ENCODE results near the gene SORD. TPM values are rescaled to one million over a fixed set of nuclear protein-coding genes. Genes with fewer than 3 reads are reported as not detected.
"Not testable (repeated sequence)": the region's sequence is repeated elsewhere in the genome, so short reads cannot be mapped to it uniquely, and the experiment has no call there.

Gene SORD
- total RNA-seq, 4 donors from 2014 or later, result 9.6 to 15.0 (median 13.1) TPM

- no peaks in the 10 kb centered on the region for H3K9me3 ChIP-seq
- TF ChIP-seq POLR2A (IDR thresholded peaks at IDR 0.05) (no peak), EP300 (IDR thresholded peaks at IDR 0.05) (no peak), CTCF (IDR thresholded peaks at IDR 0.05) (no peak)
- H3K36me3 ChIP-seq, result peaks cover 0 to 3% (median 0%) of the 10 kb centered on the region in 3 donors
- H3K27ac ChIP-seq, result no peak overlapping the region
- H3K27me3 ChIP-seq, result no peaks in the 10 kb centered on the region
- no peak for DNase-seq (ENCODE audit: low spot score in 2 of 2)
- no peak overlapping the region for H3K4me3 ChIP-seq
- WGBS, 2 donors, result 82 to 86% methylated on average over 6 of the region's 6 CpGs
- no peaks in the 10 kb centered on the region for H3K4me1 ChIP-seq
Measured at GRCh38 chr15:45102226-45102625, 79.2 kb downstream of the SORD start.

- H3K36me3 ChIP-seq; DNase-seq (ENCODE audit: low spot score in 2 of 2); H3K9me3 ChIP-seq; H3K4me3 ChIP-seq; H3K4me1 ChIP-seq; H3K27ac ChIP-seq: not testable (repeated sequence)
- WGBS, 2 donors, result 75 to 92% methylated on average over 3 to 9 of the region's 9 CpGs
- peaks cover 0 to 14% of the 10 kb centered on the region in 2 donors for H3K27me3 ChIP-seq
Measured at GRCh38 chr15:45104170-45104569, 81.2 kb downstream of the SORD start.

GRCh38 chr15:45105586-45105985 is 82.6 kb downstream of the SORD start:
- WGBS, 2 donors, result 85 to 92% methylated on average over 11 of the region's 11 CpGs
- peaks cover 0 to 3% (median 0%) of the 10 kb centered on the region in 3 donors for H3K36me3 ChIP-seq
- no peaks in the 10 kb centered on the region for H3K9me3 ChIP-seq
- no peaks in the 10 kb centered on the region for H3K4me1 ChIP-seq
- H3K27ac ChIP-seq, result no peak overlapping the region
- peaks cover 0 to 27% of the 10 kb centered on the region in 2 donors for H3K27me3 ChIP-seq
- no peak for DNase-seq (ENCODE audit: low spot score in 2 of 2)
- H3K4me3 ChIP-seq, result no peak overlapping the region
- no peak for TF ChIP-seq EP300 (IDR thresholded peaks at IDR 0.05)

GRCh38 chr15:45106002-45106790 is 83.2 kb downstream of the SORD start:
- no peak for TF ChIP-seq POLR2A (IDR thresholded peaks at IDR 0.05)
- no peak for TF ChIP-seq EP300 (IDR thresholded peaks at IDR 0.05)
- no peak for TF ChIP-seq CTCF (IDR thresholded peaks at IDR 0.05)
- Histone ChIP-seq H3K4me1 (no peaks in the 10 kb centered on the region), H3K9me3 (no peaks in the 10 kb centered on the region), H3K36me3 (peaks cover 0 to 3% (median 0%) of the 10 kb centered on the region in 3 donors), H3K27me3 (peaks cover 0 to 28% of the 10 kb centered on the region in 2 donors), H3K27ac (no peak overlapping the region), H3K4me3 (no peak overlapping the region)
- DNase-seq (ENCODE audit: low spot score in 2 of 2), result no peak
- WGBS, 2 donors, result 77 to 82% methylated on average over 11 to 15 of the region's 15 CpGs

- TF ChIP-seq CTCF (IDR thresholded peaks at IDR 0.05) (no peak), EP300 (IDR thresholded peaks at IDR 0.05) (no peak), POLR2A (IDR thresholded peaks at IDR 0.05) (no peak)
- H3K9me3 ChIP-seq, result no peaks in the 10 kb centered on the region
- peaks cover 0 to 3% (median 0%) of the 10 kb centered on the region in 3 donors for H3K36me3 ChIP-seq
- H3K4me1 ChIP-seq, result peaks cover 0 to 18% (median 11%) of the 10 kb centered on the region in 4 donors
- peaks cover 0 to 47% of the 10 kb centered on the region in 2 donors for H3K27me3 ChIP-seq
- H3K27ac ChIP-seq, result no peak overlapping the region
- DNase-seq (ENCODE audit: low spot score in 2 of 2), result no peak
- 92 to 93% methylated on average over 6 to 10 of the region's 10 CpGs for WGBS, 2 donors
- no peak overlapping the region for H3K4me3 ChIP-seq
Measured at GRCh38 chr15:45107941-45108630, 85.1 kb downstream of the SORD start.

GRCh38 chr15:45110256-45110820 is 87.3 kb downstream of the SORD start:
- Histone ChIP-seq H3K27ac (no peak overlapping the region), H3K4me1 (peaks cover 0 to 32% (median 17%) of the 10 kb centered on the region in 4 donors), H3K36me3 (peaks cover 0 to 3% (median 0%) of the 10 kb centered on the region in 3 donors), H3K9me3 (no peaks in the 10 kb centered on the region), H3K4me3 (no peak overlapping the region), H3K27me3 (peaks cover 0 to 69% of the 10 kb centered on the region in 2 donors)
- no peak for TF ChIP-seq CTCF (IDR thresholded peaks at IDR 0.05)
- TF ChIP-seq EP300 (IDR thresholded peaks at IDR 0.05), result no peak
- TF ChIP-seq POLR2A (IDR thresholded peaks at IDR 0.05), result no peak
- 31 to 49% methylated on average over 11 of the region's 11 CpGs for WGBS, 2 donors
- no peak for DNase-seq (ENCODE audit: low spot score in 2 of 2)
